Measurements from ENCODE around the gene TNFAIP1. TPM values are rescaled to one million over a fixed set of nuclear protein-coding genes. Genes with fewer than 3 reads are reported as not detected.
A peak's percentile ranks its signal among the peaks of the same experiment; 100 is the strongest.

Gene TNFAIP1
- total RNA-seq, 1 experiment from 2014 or later, result 21.8 TPM

GRCh38 chr17:28357901-28358197 lies 22.3 kb downstream of the TNFAIP1 start:
- Histone ChIP-seq H4K20me1 (ENCODE audit: control insufficient read depth, insufficient read depth, insufficient read length) (no peaks in the 10 kb centered on the region), H3K27me3 (ENCODE audit: insufficient read depth, low read length) (no peaks in the 10 kb centered on the region), H3K4me1 (ENCODE audit: insufficient read depth, low read length) (no peaks in the 10 kb centered on the region), H3K23ac (ENCODE audit: insufficient read length, low read depth, low read length) (no peak overlapping the region), H4K5ac (ENCODE audit: insufficient read length, low read depth, low read length) (no peak overlapping the region), H3K56ac (ENCODE audit: insufficient read length, low read depth, low read length) (no peak overlapping the region), H3K23me2 (ENCODE audit: insufficient read length, low read depth, low read length, poor library complexity, severe bottlenecking) (peaks cover 6% of the 10 kb centered on the region), H3K4me2 (ENCODE audit: insufficient read depth, insufficient read length, low read length) (peak overlapping the region; percentile 77), H3K14ac (ENCODE audit: insufficient read depth, low read length) (0 out of 2 replicates have a peak overlapping the region, but pooled peaks have one; percentile 37), H2BK5ac (ENCODE audit: insufficient read length, low read length) (no peak overlapping the region), H2BK15ac (ENCODE audit: low read depth, low read length) (no peak overlapping the region), H3K18ac (ENCODE audit: insufficient read length, low read depth, low read length) (no peak overlapping the region), H3T11ph (ENCODE audit: low read length) (no peak overlapping the region), H2BK12ac (ENCODE audit: insufficient read length, low read depth, low read length) (no peak overlapping the region), H2AFZ (ENCODE audit: low read length) (no peak overlapping the region), H2BK120ac (ENCODE audit: low read depth, low read length, poor library complexity, severe bottlenecking) (no peak overlapping the region), H4K8ac (replicated peaks; ENCODE audit: insufficient read length, low read depth, low read length) (no peak overlapping the region), H3K9ac (ENCODE audit: extremely low read depth, insufficient read length, low read length) (peak overlapping the region; percentile 53), H3K27ac (ENCODE audit: insufficient read length, low read depth, low read length) (no peak overlapping the region), H3K79me1 (ENCODE audit: insufficient read depth, low read depth, low read length, poor library complexity, severe bottlenecking) (peaks cover 5% of the 10 kb centered on the region), H2BK20ac (ENCODE audit: low read depth, low read length, poor library complexity, severe bottlenecking) (no peak overlapping the region), H4K91ac (ENCODE audit: insufficient read length, low read depth, low read length) (no peak overlapping the region), H3K4ac (ENCODE audit: low read depth, low read length) (no peak overlapping the region), H2AK5ac (ENCODE audit: insufficient read length, low read length) (no peak overlapping the region), H3K9me3 (ENCODE audit: control insufficient read depth, low read depth, low read length) (no peaks in the 10 kb centered on the region), H3K79me2 (ENCODE audit: insufficient read depth, low read length) (no peaks in the 10 kb centered on the region)
- H3K4me1 Mint-ChIP-seq, result peaks cover 14 to 15% of the 10 kb centered on the region in 2 experiments
- peak overlapping the region; percentile 90 for H3K4me3 Mint-ChIP-seq
- H3K27me3 Mint-ChIP-seq (ENCODE audit: low read depth), result no peaks in the 10 kb centered on the region
- DNase-seq, result no peak
- H3K36me3 Mint-ChIP-seq (ENCODE audit: insufficient read depth in 1 of 3, low read depth in 3 of 3), result peaks cover 30 to 55% (median 48%) of the 10 kb centered on the region in 3 experiments; a peak in 6 of 7 replicates
- H3K9me3 Mint-ChIP-seq, result no peaks in the 10 kb centered on the region; a peak in 1 of 5 replicates
- no CpG with 5 or more reads among the region's 4 CpGs for WGBS (ENCODE audit: extremely low coverage, insufficient read length, low lambda C conversion rate)
- TF ChIP-seq CTCF (conservative IDR thresholded peaks at IDR 0.05), result no peak
- H3K27ac Mint-ChIP-seq, result peak overlapping the region; percentile 92 to 99 (median 96)
